Stomach (tissue), 9 donors: Measurements from ENCODE around the gene ZFP64. TPM values are rescaled to one million over a fixed set of nuclear protein-coding genes. Genes with fewer than 3 reads are reported as not detected.

Source experiments
- DNase-seq, 2 donors: peaks; one replicate each; pipeline versions ENCODE4 v3.0.0 to v3.0.0-alpha.2; 2013 to 2019
- H3K27ac ChIP-seq, 5 donors: fragments of 200-600 bp in 4 of 5; sonication (generic) in 4 of 5; one replicate each; pipeline ENCODE4 v1.5.1; 2013 to 2019; ENCODE audit warnings: mild to moderate bottlenecking in 1 of 5, moderate library complexity in 1 of 5
- H3K27me3 ChIP-seq, 3 donors: fragments of 200-600 bp; sonication (generic); one replicate each; pipeline ENCODE4 v1.5.1; 2017 to 2019; ENCODE audit warnings: mixed run types in 1 of 3
- H3K36me3 ChIP-seq, 4 donors: fragments of 200-600 bp; sonication (generic); 1 replicate in 3 of 4; 2 replicates in 1 of 4; pipeline ENCODE4 v1.5.1; 2016 to 2019
- H3K4me1 ChIP-seq, 4 donors: fragments of 200-600 bp; sonication (generic); one replicate each; pipeline ENCODE4 v1.5.1; 2016 to 2019
- H3K4me3 ChIP-seq, 4 donors: fragments of 200-600 bp; sonication (generic) in 3 of 4; one replicate each; pipeline ENCODE4 v1.5.1; 2016 to 2019; ENCODE audit warnings: mild to moderate bottlenecking in 1 of 4
- H3K9me3 ChIP-seq, 4 donors: fragments of 200-600 bp; sonication (generic); one replicate each; pipeline ENCODE4 v1.5.1; 2016 to 2019
- CTCF ChIP-seq, 7 experiments: fragments of 450-650 bp in 4 of 7; fragments of 200-600 bp in 3 of 7; sonication (generic) in 3 of 7; IDR thresholded peaks; one replicate each; pipeline ENCODE4 v1.5.1; 2016 to 2019; ENCODE audit warnings: antibody characterized with exemption in 7 of 7, control low read depth in 2 of 7, mild to moderate bottlenecking in 1 of 7
- EP300 ChIP-seq: sonication (generic); formaldehyde crosslinking; IDR thresholded peaks from one replicate; pipeline ENCODE4 v1.6.1; 2017; ENCODE audit warnings: antibody characterized with exemption
- POLR2A ChIP-seq, 4 donors: fragments of 450-650 bp; IDR thresholded peaks; one replicate each; pipeline ENCODE4 v1.6.1; 2016; ENCODE audit warnings: antibody characterized with exemption in 4 of 4, control low read depth in 2 of 4, mild to moderate bottlenecking in 1 of 4, moderate library complexity in 1 of 4
- POLR2AphosphoS5 ChIP-seq, 3 donors: sonication (generic); formaldehyde crosslinking; IDR thresholded peaks; one replicate each; pipeline ENCODE4 v1.6.1; 2016; ENCODE audit warnings: antibody characterized with exemption in 3 of 3
- WGBS, 5 donors: extraction: QIAGEN DNeasy Blood & Tissue Kit in 3 of 5; methylation state at CpG; one replicate each; pipeline versions ENCODE4 v1.1.5 to v1.1.7; 2013 to 2018; 5-methylcytosine and 5-hydroxymethylcytosine counted together
- intact Hi-C: fragments of 100-400 bp; cut with DNase I; formaldehyde crosslinking; loops from one replicate; pipeline ENCODE4 v1.15.1; 2023; ENCODE audit warnings: low total_unique reads
- polyA plus RNA-seq, 3 donors: library from polyadenylated mRNA; stranded (reverse); fragments of 200-250 nt; gene quantifications; one replicate each; pipeline ENCODE4 v1.2.3, GENCODE V29; 2013
- total RNA-seq, 5 donors: library from RNA; depleted of rRNA; stranded (reverse); fragments of >200 nt; gene quantifications; one replicate each; pipeline versions ENCODE4 v1.1.0 to v1.2.3, GENCODE V29; 2014 to 2016
- donor health status: healthy with polysubstance abuse.
- donor health status: Bipolar disorder and iron deficiency.
- donor health status: healthy.

ZFP64 gene
- total and polyA plus RNA-seq, 8 donors: 3.4 to 40.0 (median 8.9) TPM

DNA sequence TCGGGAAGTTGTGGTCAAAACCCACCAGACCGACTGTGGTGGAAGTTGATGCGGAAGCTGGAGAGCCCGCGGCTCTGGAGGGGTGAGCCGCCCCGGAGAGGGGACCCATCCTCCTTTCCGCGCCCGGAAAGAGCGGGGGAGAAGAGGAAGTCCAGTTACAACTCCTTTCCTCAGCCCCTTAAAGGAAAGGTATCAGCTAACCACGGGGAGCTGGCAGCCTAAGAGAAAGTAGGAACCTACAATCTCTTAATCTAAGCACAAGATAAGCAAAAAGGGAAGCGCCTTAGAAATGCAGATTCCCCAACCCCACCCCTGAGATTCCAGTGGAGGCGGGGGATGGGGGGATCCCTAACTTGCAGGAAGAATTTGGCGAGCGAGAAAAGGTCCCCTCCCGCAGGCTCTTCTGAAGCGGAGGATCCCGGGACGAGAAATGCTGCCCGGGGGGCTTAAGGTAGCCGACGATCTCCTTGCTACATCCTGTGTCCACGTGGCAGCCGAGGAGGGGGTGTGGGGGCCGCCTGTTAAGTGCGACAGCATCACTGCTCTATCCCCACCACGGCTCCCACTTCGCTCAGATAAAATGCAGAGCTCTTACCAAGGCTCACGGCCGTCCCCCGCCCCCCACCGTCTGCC lies 87.5 kb downstream of the ZFP64 start:
- intact Hi-C loops: no loop called here
- peaks cover 25 to 31% (median 29%) of the 10 kb centered on the region in 4 donors for H3K4me1 ChIP-seq
- no peak overlapping the region for H3K27ac ChIP-seq
- no peaks in the 10 kb centered on the region for H3K9me3 ChIP-seq
- TF ChIP-seq EP300: no peak
- no peak for TF ChIP-seq CTCF (IDR thresholded peaks at IDR 0.05)
- TF ChIP-seq POLR2A (IDR thresholded peaks at IDR 0.05): no peak
- no peak for TF ChIP-seq POLR2AphosphoS5 (IDR thresholded peaks at IDR 0.05)
- H3K4me3 ChIP-seq: peak overlapping the region; percentile 35 to 55 (median 44)
- H3K27me3 ChIP-seq: peaks cover 15 to 42% (median 36%) of the 10 kb centered on the region in 3 donors
- WGBS, 5 donors: 2 to 5% (median 3%) methylated on average over 32 to 33 of the region's 33 CpGs
- DNase-seq: peak in 1 of 2 donors; percentile 49
- no peaks in the 10 kb centered on the region for H3K36me3 ChIP-seq

- peak overlapping the region; percentile 35 to 55 (median 44) for H3K4me3 ChIP-seq
- H3K36me3 ChIP-seq: peaks cover 0 to 1% (median 0%) of the 10 kb centered on the region in 4 donors
- DNase-seq: peak in 1 of 2 donors; percentile 39
- 23 to 51% (median 36%) methylated on average over 18 to 23 of the region's 23 CpGs for WGBS, 5 donors
- H3K27ac ChIP-seq: no peak overlapping the region
- intact Hi-C loops: no loop called here
- peaks cover 15 to 42% (median 36%) of the 10 kb centered on the region in 3 donors for H3K27me3 ChIP-seq
- peaks cover 25 to 31% (median 29%) of the 10 kb centered on the region in 4 donors for H3K4me1 ChIP-seq
- no peaks in the 10 kb centered on the region for H3K9me3 ChIP-seq
- TF ChIP-seq EP300 (no peak), POLR2A (IDR thresholded peaks at IDR 0.05) (no peak), POLR2AphosphoS5 (IDR thresholded peaks at IDR 0.05) (no peak), CTCF (IDR thresholded peaks at IDR 0.05) (no peak)
Measured at GRCh38 chr20:52103335-52103912, 88.2 kb downstream of the ZFP64 start.

DNA sequence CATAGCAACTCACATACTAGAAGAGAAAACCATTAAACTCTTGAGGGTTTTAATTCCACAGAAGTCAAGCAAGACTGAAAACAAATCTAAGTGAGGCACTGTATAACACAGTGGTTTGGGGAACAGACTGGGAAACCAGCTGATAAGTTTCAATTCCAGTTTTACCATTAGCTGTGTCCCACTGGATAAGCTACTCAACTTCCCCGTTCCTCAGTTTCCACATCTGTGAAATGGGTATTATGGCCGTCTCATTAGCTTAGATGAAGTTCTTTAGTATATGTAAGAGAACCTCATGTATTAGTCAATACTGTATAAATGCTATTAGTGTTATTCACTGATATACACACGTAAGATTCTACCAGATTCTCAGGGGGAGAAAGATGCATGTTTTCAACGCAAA lies 89.0 kb downstream of the ZFP64 start:
- DNase-seq: no peak
- Histone ChIP-seq H3K27me3 (peaks cover 15 to 42% (median 36%) of the 10 kb centered on the region in 3 donors), H3K9me3 (no peaks in the 10 kb centered on the region), H3K4me3 (no peak overlapping the region), H3K4me1 (peaks cover 25 to 31% (median 29%) of the 10 kb centered on the region in 4 donors), H3K27ac (no peak overlapping the region), H3K36me3 (peaks cover 0 to 10% (median 4%) of the 10 kb centered on the region in 4 donors)
- intact Hi-C loops: no loop called here
- TF ChIP-seq POLR2A (IDR thresholded peaks at IDR 0.05): no peak
- no peak for TF ChIP-seq POLR2AphosphoS5 (IDR thresholded peaks at IDR 0.05)
- TF ChIP-seq CTCF (IDR thresholded peaks at IDR 0.05): no peak
- TF ChIP-seq EP300: no peak
- 91 to 96% (median 94%) methylated on average over 4 of the region's 4 CpGs for WGBS, 5 donors

- 79 to 91% (median 87%) methylated on average over 4 of the region's 4 CpGs for WGBS, 5 donors
- no peak for DNase-seq
- intact Hi-C loops: no loop called here
Measured at GRCh38 chr20:52102126-52102525, 89.5 kb downstream of the ZFP64 start.

More at GRCh38 chr20:52102126-52102525, 89.5 kb downstream of the ZFP64 start:
- TF ChIP-seq CTCF (IDR thresholded peaks at IDR 0.05): no peak
- no peak for TF ChIP-seq POLR2A (IDR thresholded peaks at IDR 0.05)
- no peak for TF ChIP-seq POLR2AphosphoS5 (IDR thresholded peaks at IDR 0.05)
- Histone ChIP-seq H3K27me3 (peaks cover 15 to 42% (median 36%) of the 10 kb centered on the region in 3 donors), H3K36me3 (peaks cover 2 to 14% (median 6%) of the 10 kb centered on the region in 4 donors), H3K27ac (no peak overlapping the region), H3K4me3 (no peak overlapping the region), H3K9me3 (no peaks in the 10 kb centered on the region), H3K4me1 (peaks cover 25 to 31% (median 29%) of the 10 kb centered on the region in 4 donors)
